GM18517 (cell line): ENCODE data around the gene CD300LG.
"Not testable (repeated sequence)": the region's sequence is repeated elsewhere in the genome, so short reads cannot be mapped to it uniquely, and the experiment has no call there.

ENCODE experiments used
- ATAC-seq: cut with Tn5 transposase; IDR thresholded peaks from one replicate; pipeline ENCODE4 v1.9.1; 2021; ENCODE audit warnings: mild to moderate bottlenecking, moderate library complexity; ENCODE audit not compliant: unreplicated experiment

CD300LG gene

DNA sequence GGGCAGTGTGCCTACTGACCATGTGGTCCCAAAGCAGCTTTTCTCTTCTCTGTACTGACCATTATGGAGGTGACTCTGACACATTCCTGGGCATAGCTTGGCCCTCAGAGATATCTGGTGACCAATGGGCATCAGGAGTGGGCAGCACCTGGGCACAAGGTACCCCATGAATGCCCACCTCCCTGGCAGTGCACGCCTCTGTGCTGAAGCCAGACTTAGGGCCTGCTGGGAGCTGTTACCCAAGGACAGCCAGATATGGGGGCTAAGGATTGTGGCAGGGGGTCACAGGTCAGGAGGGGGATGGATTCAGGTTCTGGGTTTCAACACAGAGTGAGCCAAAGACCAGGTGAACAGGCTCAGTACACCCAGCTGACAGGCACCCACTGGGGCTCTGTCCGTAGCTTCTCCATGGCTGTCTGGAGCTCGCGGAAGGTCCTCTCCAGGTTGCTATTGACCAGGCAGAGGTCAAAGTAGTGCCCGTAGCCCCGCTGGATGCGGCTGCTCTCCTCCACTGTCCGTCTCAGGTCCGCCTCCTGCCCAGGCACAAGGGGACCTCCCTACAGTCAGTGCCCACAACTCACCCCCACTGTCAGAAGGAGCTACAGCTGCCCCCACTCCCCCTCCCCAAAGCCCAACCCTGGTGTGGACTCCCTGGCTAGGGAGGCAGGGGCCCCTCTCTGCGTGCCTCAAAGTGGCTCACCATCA lies 30.6 kb downstream of the CD300LG start:
- ATAC-seq, result no peak

DNA sequence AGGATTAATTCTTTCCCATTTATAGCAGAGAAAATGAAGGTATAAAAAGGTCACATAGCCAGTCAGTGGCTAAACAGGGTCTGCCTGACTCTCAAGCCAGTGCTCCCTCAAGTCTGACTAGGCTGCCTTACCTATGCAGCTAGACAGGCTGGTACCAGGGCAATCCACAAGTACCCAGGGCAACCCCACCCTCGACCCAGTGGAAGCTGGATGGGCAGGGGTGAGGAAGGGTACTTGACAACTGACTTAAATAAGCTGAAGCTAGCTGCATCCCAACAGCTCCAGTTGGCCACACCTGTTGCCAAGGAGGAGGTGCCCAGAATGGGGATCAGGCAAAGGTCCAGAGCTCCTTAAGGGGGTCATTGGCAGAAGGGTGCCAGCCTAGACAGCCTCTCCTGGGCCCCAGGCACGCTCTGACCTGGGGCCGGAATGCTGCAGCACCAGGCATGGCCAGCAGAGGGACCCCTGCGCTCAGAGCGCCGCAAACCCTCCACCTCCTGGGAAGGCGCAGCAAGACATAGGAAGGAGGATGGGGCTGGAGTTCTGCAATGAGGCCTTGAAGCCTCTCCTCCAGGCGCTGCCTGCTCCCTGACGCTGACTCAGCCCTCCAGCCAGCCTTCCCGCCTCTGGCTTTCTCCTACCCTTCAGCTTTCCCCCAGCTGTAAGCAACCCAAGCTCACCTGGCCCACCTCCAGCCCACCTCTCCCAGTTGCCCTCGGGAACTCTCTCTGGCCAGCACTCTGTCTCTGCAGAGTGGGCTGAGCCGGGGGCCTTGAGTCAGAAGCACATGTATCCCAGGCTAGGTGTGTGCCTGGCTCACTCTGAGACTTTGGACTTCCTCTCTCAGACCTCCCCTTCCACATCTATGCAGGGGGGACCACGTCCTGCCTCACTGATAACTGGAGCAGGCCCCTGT lies 31.5 kb downstream of the CD300LG start:
- ATAC-seq, result no peak

DNA sequence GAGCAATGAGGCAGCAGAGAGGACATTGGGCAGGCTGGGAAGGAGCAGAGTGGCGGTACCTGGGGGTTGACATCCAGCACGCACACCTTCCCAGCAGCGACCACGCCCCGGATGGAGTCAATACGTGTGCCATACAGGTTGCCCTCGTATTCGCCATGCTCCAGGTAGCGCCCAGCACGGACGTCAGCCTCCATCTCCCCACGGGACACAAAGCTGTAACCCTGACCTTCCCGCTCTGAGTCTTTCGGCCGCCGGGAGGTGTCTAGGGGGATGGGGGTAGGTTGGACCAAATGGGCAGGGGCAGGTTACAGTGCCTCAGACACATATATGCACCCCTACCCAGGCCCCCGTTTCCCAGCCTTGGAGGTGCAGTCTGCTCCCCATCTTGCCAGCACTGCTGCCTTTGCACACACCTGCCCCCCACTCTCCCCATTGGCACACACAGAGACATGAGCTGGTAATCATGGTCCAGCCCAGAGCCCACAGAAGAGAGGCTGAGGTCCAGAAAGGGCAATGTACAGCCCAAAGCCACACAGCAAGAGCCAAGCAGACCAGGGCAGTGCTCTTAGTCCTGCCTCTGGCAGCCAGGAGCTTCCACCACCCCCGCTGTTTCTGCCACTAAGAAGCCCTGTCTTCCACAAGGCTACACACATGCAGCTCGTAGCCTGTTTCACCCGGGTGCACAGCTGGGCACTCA lies 32.9 kb downstream of the CD300LG start:
- ATAC-seq, result no peak

DNA sequence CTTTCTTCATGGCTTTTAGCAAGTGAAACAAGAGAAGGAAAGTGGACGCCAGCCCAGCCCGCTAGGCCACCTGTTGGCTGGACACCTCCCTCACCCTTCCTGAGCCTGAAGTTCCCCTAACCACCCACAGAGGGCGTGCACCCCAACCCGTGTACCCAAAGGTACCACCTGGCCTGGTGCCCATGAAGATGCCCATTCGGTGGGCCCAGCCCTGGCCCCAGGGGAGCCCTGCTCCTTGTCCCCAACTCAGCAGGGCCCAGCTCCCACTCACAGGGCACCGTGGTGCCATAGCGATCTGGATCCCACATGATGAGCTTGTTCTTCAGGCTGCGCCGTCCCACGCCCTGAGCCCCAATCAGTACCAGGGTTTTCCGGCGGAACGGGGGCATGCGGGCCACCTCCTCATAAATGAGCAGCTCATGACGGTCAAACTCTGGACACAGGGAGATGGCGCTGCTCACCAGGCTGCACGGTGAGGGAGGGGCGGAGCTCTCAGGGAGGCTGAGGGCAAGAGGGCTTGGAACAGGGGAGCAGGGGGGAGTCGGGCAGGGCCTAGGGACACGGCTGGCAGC lies 33.5 kb downstream of the CD300LG start:
- no peak for ATAC-seq

DNA sequence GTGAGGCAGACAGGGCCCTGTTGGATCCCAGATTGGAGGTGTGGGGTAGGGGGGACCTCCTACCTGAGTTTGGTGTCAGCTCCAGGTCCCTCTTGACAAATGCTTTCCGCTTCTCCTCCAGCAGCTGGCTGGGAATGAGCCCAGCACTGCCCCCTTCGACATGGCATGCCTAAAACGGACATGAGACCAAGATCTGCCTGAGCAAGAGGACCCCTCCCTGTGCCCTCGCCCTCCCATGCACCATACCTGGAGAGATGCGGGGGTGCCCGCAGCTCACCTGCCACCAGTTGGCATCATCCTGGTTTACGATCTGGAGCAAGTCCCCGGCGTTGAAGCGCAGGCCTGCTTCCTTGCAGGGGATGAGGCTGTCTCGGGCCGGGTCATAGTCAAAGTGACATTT lies 34.2 kb downstream of the CD300LG start:
- ATAC-seq, result no peak

DNA sequence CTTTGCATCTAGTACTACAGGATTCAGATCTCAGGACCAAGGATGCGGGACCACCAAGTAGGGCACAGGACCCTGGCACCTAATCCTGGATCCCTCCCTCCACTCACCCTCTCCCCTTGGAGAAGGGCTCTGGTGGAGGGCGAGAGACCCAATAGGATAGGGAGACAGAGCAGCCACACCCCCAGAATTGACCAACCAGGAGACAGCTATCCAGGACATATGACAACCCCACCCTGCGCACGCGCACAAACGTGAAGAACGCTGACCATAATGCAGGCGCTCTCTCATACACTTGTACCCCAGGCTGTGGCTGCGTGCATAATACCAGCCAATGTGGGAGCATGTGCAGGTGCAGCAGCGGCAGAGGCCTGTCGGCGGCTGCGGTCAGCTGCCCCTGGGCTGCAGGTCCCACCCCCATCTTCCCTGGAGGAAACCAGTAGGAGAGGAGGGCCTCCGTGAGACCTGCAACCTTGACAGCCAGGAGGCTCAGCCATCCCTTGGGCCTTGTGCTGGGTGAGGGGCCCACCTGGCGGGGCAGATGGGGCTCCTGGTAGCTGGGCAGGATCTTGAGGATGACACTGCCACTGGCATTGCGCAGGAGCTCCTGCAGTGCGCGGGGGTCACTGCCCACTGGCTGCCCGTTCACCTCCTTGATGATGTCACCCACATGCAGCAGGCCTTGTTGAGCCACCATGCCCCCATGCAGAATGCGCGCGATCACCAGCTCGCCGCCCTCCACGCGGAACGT lies 35.0 kb downstream of the CD300LG start:
- no peak for ATAC-seq

DNA sequence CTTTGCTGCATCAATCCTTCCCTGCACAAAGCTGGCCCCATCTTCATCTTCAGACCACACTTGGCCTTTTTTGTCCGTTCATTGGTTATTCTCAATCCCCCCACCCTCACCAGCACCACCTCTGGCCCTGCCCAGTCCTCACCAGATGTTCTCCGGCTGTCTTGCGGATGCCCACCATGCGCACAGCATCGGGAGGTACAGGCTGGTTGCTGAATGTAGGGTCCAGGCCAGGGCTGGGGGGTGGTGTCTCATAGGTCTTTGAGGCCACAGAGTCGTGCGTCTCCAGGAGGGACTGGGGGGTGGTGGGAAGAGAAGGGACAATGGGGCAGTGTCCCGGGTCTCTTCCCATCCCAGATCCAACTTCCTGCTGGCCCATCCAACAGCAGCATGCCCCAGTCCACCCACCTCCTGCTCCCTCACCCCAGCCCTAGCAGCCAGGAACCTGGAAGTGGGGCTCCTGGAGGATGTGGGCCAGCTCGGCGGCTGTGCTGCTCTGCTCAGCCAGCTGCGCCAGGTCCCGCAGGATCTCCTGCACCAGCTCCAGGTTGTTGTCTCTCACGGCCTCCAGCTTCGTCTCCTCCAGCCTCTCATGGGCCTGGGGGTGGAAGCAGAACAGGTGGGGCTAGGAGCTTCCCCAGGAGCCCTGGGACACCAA lies 35.9 kb downstream of the CD300LG start:
- ATAC-seq, result no peak

DNA sequence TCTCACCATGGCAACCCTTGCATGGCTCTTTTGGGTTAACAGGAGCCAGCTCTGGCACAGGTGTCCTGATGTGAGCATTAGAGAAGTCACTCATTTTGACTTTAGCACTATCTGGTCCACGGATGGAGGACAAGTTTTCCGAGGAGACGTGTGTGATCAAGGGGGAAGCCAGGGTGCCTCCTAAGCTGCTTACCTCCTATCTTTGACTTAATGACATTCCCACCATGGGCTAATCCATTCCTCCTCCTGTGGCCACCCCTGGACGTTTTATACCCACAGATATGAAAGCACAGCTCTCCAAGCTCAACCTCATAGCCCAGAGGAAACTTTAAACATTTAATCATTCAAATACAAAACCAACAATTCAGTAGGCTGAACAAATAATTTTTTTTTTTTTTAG lies 41.6 kb downstream of the CD300LG start:
- no peak for ATAC-seq

DNA sequence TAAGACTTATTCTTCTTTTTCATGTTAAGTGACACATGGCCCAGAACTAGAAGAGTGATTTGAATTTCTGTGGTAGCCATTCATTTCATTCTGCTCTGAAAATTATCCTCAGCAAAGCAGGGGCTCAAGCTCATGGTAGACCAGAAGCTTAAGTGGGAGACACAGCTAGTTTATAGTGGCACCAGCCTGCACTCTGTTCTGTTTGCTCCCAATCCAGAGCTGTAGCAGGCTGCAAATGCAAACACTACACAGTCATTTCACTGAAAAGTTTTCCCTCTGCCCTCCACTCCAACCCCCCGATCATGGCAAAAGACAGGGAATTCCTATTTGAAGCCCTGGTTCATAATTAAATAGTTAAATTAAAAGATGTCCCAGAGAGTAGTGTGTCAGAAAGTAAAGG lies 43.3 kb downstream of the CD300LG start:
- ATAC-seq, result no peak

DNA sequence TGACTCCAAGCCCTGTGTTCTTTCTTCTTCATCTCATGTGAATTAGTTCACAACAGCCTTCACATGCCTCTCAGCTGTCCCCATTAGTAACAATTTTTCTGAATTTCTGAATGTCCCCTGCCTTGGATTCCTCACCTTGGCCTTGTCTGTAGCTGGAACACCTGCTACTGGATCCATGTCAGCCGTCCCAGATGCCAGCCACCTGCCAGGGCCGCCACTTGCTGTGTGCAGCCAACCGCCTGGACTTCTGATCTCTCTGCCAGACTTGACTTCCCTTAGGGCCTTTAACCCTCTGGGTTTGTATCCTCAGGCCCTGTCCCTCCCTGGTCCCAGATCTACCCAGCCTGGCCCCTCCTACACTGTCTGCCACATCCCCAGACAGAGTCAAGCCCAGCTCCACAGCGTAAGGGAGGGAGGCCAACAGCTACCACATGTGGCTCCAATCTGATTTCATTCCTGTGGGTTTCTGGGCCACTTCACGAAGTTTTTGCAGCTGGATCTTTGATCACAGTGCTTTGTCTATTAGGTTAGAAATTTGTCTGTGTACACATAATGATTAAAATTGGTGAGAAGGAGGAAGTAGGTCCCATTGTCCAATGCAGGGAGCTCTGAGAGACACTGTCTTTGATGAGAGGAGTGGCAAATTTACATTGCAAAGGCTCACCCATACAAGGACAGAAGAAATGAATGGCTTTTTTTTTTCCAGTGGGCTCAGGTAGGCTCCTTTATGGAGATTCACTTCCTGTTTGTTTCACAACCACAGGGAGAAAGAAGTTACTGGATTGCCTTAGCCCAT lies 45.1 kb downstream of the CD300LG start:
- no peak for ATAC-seq

DNA sequence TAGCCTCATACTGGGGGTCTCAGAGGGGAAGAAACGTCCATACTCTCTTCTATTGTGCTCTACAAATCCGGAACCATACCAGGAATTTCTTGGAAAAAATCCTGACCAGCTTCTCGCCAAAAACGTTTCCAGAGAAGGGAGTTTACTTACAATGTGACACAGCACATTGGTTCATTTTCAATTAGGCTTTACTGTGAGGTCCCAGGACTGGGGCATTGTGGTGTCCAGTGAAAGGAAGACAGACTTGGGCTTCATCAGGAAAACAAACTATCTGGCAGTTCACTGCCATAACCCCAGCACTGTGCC lies 45.6 kb downstream of the CD300LG start:
- ATAC-seq, result no peak

DNA sequence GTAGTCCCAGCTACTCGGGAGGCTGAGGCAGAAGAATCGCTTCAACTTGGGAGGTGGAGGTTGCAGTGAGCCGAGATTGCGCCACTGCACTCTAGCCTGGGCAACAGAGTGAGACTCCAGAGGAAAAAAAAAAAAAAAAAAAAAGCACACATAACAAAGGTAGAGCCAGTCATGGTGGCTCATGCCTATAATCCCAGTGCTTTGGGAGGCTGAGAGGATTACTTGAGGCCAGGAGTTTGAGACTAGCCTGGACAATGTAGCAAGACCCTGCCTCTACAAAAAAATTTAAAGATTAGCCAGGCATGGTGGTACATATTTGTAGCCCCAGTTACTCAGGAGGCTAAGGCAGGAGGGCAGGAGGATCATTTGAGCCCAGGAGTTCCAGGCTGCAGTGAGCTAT lies 47.5 kb downstream of the CD300LG start:
- not testable (repeated sequence) for ATAC-seq

DNA sequence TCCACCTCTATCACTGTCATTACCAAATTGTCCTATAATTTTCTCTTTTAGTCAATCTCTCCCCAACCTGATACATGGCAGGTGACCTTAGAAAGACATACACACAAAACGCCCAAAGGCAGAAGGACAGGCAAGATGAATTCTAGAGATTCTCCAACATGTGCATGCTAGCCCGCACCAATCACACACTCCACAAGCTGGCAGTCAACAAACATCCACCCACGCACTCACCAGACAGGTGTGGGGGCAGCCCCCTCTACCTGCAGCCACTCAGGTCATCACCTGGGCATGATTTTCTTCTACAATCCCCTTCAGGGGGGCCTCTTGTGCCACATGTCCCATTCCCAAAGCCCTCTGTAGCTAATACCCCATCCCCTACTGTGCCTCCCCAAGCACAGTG lies 50.9 kb downstream of the CD300LG start:
- ATAC-seq, result no peak

DNA sequence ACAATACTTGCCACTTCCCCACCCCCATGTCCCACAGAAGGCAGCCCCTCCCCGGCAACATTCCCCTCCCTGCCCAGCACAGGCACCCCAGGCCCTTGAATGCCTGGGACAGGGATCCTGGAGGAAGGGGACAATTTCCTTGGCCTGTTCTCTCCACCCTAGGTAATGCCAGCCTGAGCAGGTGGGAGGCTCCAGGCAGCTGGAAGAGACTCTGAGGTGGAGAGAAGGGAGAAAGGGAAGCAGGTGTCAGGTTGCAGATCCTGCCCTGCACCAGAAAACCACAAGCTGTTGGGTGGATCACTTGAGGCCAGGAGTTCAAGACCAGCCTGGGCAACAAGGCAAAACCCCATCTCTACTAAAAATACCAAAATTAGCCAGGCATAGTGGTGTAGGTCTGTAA lies 51.5 kb downstream of the CD300LG start:
- no peak for ATAC-seq

DNA sequence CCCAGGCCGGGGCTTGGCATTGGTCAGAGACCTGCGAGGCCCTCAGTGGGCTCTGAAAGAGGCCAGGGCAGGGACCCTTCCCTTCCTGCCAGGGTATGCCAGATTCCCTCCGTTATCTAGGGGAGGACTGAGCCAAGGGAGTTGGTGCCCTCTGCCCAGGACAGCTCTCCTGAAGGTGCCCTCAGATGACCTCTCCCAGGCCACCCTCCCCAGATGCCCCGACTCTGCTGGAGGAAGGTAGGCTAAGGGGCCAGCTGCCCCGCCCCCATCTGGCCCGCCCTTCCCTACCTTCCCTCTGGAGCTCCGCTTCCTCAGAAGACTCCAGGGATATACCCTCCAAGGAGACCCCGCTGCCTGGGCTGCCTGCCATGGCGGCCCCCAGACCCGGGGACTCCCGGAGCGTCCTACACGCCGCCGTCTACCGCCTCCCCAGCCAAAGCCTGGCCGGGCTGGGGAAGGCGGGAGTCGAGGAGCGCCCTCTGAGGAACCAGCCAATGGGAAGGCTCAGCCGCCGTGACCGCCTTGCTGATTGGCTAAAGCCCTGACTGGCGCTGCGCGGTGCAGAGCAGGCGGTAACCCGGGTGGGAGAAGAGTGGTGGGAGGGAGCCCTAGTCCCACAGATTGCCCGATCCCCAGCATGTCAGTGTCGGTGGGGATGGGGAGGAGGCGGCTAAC lies 53.3 kb downstream of the CD300LG start:
- ATAC-seq, result no peak

DNA sequence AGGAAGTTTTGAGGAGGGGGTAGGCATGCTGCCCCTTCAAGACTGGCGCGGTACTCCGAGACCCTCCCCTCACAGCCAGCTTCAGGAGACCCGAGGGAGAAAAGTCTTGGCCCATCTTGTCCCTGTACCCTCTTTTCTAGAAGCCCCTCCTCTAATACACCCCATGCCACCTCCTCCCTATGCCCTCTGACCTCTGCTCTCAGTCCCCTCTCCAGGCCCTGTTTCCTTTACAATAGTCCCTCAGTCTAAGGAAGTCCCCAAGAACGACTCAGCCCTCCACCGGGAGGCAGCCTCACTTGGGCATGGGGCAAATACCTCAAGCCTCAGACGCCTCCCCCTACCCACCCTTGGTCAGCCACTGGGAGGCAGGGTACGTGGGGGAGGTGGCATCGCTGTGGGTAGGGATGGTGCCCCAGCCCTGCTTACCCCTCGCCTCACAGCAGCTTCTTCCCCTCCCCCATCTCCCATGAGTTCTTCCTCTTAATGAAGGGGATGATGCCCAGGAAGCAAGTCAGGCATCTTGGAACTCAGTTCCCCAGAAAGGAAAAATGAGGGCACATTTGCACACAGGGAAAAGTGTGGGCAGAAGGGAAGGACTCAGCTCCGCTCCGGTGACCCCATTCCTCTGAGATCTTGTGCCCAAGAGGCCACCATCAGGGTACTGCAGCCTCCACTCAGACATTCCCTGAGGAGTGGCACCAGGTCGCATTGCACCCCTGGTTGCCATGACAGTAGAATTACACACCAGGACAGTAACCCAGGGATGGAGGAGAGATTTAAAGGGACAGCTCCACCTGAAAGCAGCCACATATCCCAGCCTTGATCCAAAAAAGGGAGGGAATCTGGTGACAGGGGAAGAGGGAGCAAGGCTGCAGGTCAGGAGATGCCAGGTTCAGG lies 54.1 kb downstream of the CD300LG start:
- ATAC-seq, result no peak

DNA sequence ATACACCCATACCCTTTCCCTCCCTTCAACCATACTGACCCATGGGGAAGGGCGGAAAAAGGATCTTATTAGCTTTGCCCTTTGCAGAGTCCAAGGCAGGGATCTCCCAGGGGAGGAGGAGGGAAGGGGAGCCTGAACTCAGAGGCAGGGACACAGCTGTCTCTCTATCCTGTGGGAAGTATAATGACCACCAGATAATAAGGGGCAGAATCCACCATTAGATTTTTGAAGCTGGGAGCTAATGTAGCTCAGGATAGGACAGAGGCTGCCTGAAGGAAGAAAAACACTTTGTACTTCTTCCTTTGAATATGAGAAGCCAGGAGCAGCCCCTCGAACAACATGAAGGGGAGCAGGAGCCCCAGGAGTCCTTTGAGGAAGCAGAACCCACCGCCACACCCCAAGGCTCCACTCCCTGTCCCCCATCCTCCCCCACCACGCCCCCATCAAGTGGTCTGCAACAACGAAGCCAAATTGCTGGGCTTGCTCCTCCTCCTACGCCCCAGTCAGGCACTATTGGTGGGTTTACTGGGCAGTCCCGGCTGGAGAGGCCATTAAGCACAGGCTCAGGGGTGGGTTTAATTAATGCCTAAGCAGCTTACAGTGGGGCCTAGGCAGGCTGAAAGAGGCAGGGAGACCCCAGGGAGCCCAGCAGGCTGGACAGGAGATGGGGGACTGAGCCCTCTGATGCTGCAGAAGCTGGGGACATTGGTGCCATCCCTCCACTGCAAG lies 55.0 kb downstream of the CD300LG start:
- ATAC-seq, result no peak
